Activated CD4-positive, alpha-beta T cell treated with anti-CD3 and anti-CD28 coated beads for 1 hour (primary cell): ENCODE data around the gene GRB2.

Source experiments
- DNase-seq: peaks from one replicate; pipeline ENCODE4 v3.0.0-alpha.2; 2020

The GRB2 gene

GRCh38 chr17:75412455-75413317, 7.2 kb upstream of the GRB2 start:
- peak; percentile 52 for DNase-seq

GRCh38 chr17:75411328-75412067, 6.0 kb upstream of the GRB2 start:
- DNase-seq: no peak

- no peak for DNase-seq
Observed at GRCh38 chr17:75410141-75410540, 4.7 kb upstream of the GRB2 start.

- no peak for DNase-seq
Observed at GRCh38 chr17:75407655-75408352, 2.3 kb upstream of the GRB2 start.

GRCh38 chr17:75406222-75406615, 741 bp upstream of the GRB2 start:
- DNase-seq: no peak

- DNase-seq: peak; percentile 35
Observed at GRCh38 chr17:75404731-75405364, 630 bp downstream of the GRB2 start.

GRCh38 chr17:75404223-75404730, 1.2 kb downstream of the GRB2 start:
- peak; percentile 30 for DNase-seq

- DNase-seq: no peak
Observed at GRCh38 chr17:75403131-75403530, 2.3 kb downstream of the GRB2 start.

GRCh38 chr17:75402026-75402425, 3.5 kb downstream of the GRB2 start:
- DNase-seq: no peak

- DNase-seq: no peak
Observed at GRCh38 chr17:75400326-75400939, 5.0 kb downstream of the GRB2 start.

GRCh38 chr17:75398279-75398678, 7.2 kb downstream of the GRB2 start:
- DNase-seq: no peak

- no peak for DNase-seq
Observed at GRCh38 chr17:75397217-75397616, 8.3 kb downstream of the GRB2 start.

GRCh38 chr17:75396796-75397195, 8.7 kb downstream of the GRB2 start:
- DNase-seq: no peak

GRCh38 chr17:75396025-75396424, 9.5 kb downstream of the GRB2 start:
- DNase-seq: no peak

- no peak for DNase-seq
Observed at GRCh38 chr17:75394332-75394918, 11.1 kb downstream of the GRB2 start.

GRCh38 chr17:75393523-75394331, 11.8 kb downstream of the GRB2 start:
- peak; percentile 56 for DNase-seq

GRCh38 chr17:75392559-75392958, 12.9 kb downstream of the GRB2 start:
- DNase-seq: no peak

- DNase-seq: no peak
Observed at GRCh38 chr17:75390982-75391381, 14.5 kb downstream of the GRB2 start.

- no peak for DNase-seq
Observed at GRCh38 chr17:75388476-75389030, 16.9 kb downstream of the GRB2 start.

- no peak for DNase-seq
Observed at GRCh38 chr17:75387771-75388170, 17.7 kb downstream of the GRB2 start.

GRCh38 chr17:75386430-75386829, 19.0 kb downstream of the GRB2 start:
- no peak for DNase-seq
